K562 (cell line): ENCODE results near the gene LRRC74B. TPM values are rescaled to one million over a fixed set of nuclear protein-coding genes. Genes with fewer than 3 reads are reported as not detected.

Source experiments
- AFF1 ChIP-seq, 2 experiments: fragments of 450-650 bp; IDR thresholded peaks; 2 replicates each; pipeline ENCODE4 v1.6.1; 2018; ENCODE audit warnings: mild to moderate bottlenecking in 2 of 2, low read depth in 1 of 2; ENCODE audit not compliant: partially characterized antibody in 2 of 2
- BRCA1 ChIP-seq, 2 experiments: fragments of 450-650 bp in 1 of 2; sonication (generic) in 1 of 2; formaldehyde crosslinking in 1 of 2; IDR thresholded peaks; 2 replicates each; pipeline versions ENCODE4 v1.5.0 to v1.6.1; 2017 to 2020; ENCODE audit warnings: mild to moderate bottlenecking in 1 of 2, missing genetic modification reagents in 1 of 2
- ELF4 ChIP-seq: fragments of 450-650 bp; formaldehyde crosslinking; IDR thresholded peaks from 2 replicates; pipeline ENCODE4 v1.4.0; 2022; ENCODE audit warnings: missing genetic modification characterization
- HDAC8 ChIP-seq: fragments of 450-650 bp; IDR thresholded peaks from 2 replicates; pipeline ENCODE4 v1.6.1; 2016; ENCODE audit warnings: mild to moderate bottlenecking, missing genetic modification characterization, moderate library complexity, missing compliant biosample characterization
- HIVEP1 ChIP-seq: fragments of 250-450 bp; sonication (Bioruptor Pico); IDR thresholded peaks from 2 replicates; pipeline ENCODE4 v1.4.0; 2020; ENCODE audit warnings: mild to moderate bottlenecking
- IFI16 ChIP-seq: fragments of 250-450 bp; sonication (Bioruptor Pico); IDR thresholded peaks from 2 replicates; pipeline ENCODE4 v2.1.2; 2022; ENCODE audit warnings: mild to moderate bottlenecking, inconsistent platforms
- MAZ ChIP-seq, 2 experiments: fragments of 450-650 bp in 1 of 2; sonication (generic) in 1 of 2; formaldehyde crosslinking; IDR thresholded peaks in 1 of 2; conservative IDR thresholded peaks in 1 of 2; 2 replicates each; pipeline versions ENCODE4 v1.4.0 to v1.5.0; 2020; ENCODE audit warnings: mild to moderate bottlenecking in 1 of 2, missing genetic modification reagents in 1 of 2
- MLX ChIP-seq, 2 experiments: fragments of 450-650 bp in 1 of 2; sonication (generic) in 1 of 2; formaldehyde crosslinking; conservative IDR thresholded peaks; 2 replicates each; pipeline versions ENCODE4 v1.4.0 to v1.8.1; 2020 to 2022; ENCODE audit warnings: mild to moderate bottlenecking in 1 of 2, missing genetic modification reagents in 1 of 2
- MYC ChIP-seq, 2 experiments: fragments of 250-450 bp in 1 of 2; sonication (Bioruptor Pico) in 1 of 2; IDR thresholded peaks; 2 replicates each; pipeline versions ENCODE4 v1.5.1 to v1.6.1; 2012 to 2021; ENCODE audit warnings: low read depth in 2 of 2, borderline replicate concordance in 1 of 2, improper control_type of control experiment in 1 of 2, low read length in 1 of 2, mild to moderate bottlenecking in 1 of 2, moderate library complexity in 1 of 2
- NR4A1 ChIP-seq, 2 experiments: fragments of 250-450 bp in 1 of 2; fragments of 450-650 bp in 1 of 2; sonication (Bioruptor Pico) in 1 of 2; IDR thresholded peaks; 2 replicates each; pipeline versions ENCODE4 v1.4.0 to v1.6.1; 2016 to 2020; ENCODE audit warnings: mild to moderate bottlenecking in 2 of 2, missing compliant biosample characterization in 1 of 2, missing genetic modification characterization in 1 of 2, moderate library complexity in 1 of 2
- PHF8 ChIP-seq: fragments of 200-600 bp; sonication (generic); IDR thresholded peaks from 2 replicates; pipeline ENCODE4 v1.6.1; 2012; ENCODE audit warnings: mixed run types, mild to moderate bottlenecking, inconsistent platforms, low read length, moderate library complexity, borderline replicate concordance
- RHOXF2B ChIP-seq: fragments of 250-450 bp; sonication (Bioruptor Pico); conservative IDR thresholded peaks from 2 replicates; pipeline ENCODE4 v1.5.1; 2021
- SMAD1 ChIP-seq: fragments of 150-350 bp; IDR thresholded peaks from 2 replicates; pipeline ENCODE4 v1.6.1; 2014; ENCODE audit warnings: low read length, low read depth; ENCODE audit not compliant: partially characterized antibody
- SP1 ChIP-seq: sonication (generic); formaldehyde crosslinking; IDR thresholded peaks from 2 replicates; pipeline ENCODE4 v1.8.1; 2022; ENCODE audit warnings: mild to moderate bottlenecking, missing genetic modification reagents
- TAF1 ChIP-seq: IDR thresholded peaks from 2 replicates; pipeline ENCODE4 v1.6.1; 2011; ENCODE audit warnings: mild to moderate bottlenecking, low read length, moderate library complexity; ENCODE audit not compliant: insufficient read depth, control insufficient read depth, severe bottlenecking; ENCODE audit errors: extremely low read depth
- ZNF174 ChIP-seq: fragments of 250-450 bp; sonication (Bioruptor Pico); IDR thresholded peaks from 2 replicates; pipeline ENCODE4 v1.4.0; 2020; ENCODE audit warnings: mild to moderate bottlenecking
- ZNF217 ChIP-seq: sonication (generic); formaldehyde crosslinking; IDR thresholded peaks from 2 replicates; pipeline ENCODE4 v1.8.0; 2022; ENCODE audit warnings: mild to moderate bottlenecking, missing genetic modification reagents
- ZNF239 ChIP-seq: fragments of 250-450 bp; sonication (Bioruptor Pico); IDR thresholded peaks from 2 replicates; pipeline ENCODE4 v1.4.0; 2020; ENCODE audit warnings: mild to moderate bottlenecking
- ZNF316 ChIP-seq: fragments of 450-650 bp; IDR thresholded peaks from 2 replicates; pipeline ENCODE4 v1.6.1; 2016
- ZNF561 ChIP-seq: fragments of 450-650 bp; formaldehyde crosslinking; conservative IDR thresholded peaks from 2 replicates; pipeline ENCODE4 v1.4.0; 2020; ENCODE audit warnings: mild to moderate bottlenecking, moderate library complexity
- polyA plus RNA-seq, 8 experiments: library from polyadenylated mRNA; depleted of rRNA in 4 of 8; stranded (reverse) in 5 of 8; unstranded in 3 of 8; fragments of >200 nt; fragmentation: Nextera tagmentation in 2 of 8; fragmentation: Illumina TruSeq in 1 of 8; extraction: Ambion mirVana in 2 of 8; extraction: Trizol in 1 of 8; gene quantifications; 2 replicates each; pipeline versions ENCODE4 v1.2.1 to v1.2.3, GENCODE V29; 2011 to 2014; ENCODE audit warnings: inconsistent platforms in 1 of 8, missing spikeins in 1 of 8
- total RNA-seq, 7 experiments: library from RNA; depleted of rRNA in 6 of 7; stranded (reverse); fragments of >200 nt in 6 of 7; fragmentation: Illumina TruSeq in 2 of 7; extraction: Trizol in 2 of 7; gene quantifications; 2 replicates each; pipeline versions ENCODE4 v1.2.1 to v1.2.3, GENCODE V29; 2011 to 2021; ENCODE audit warnings: low replicate concordance in 1 of 7

LRRC74B gene
- total and polyA plus RNA-seq, 9 of the 15 experiments (the other 6 are each of a cell fraction or from before 2014, with no cell fraction given), result not detected

GRCh38 chr22:20996598-20997535 is 48.9 kb upstream of the LRRC74B start (continued):
- TF ChIP-seq IFI16, result 0 out of 2 replicates have a peak, but pooled peaks have one; percentile 29
- TF ChIP-seq TAF1, result no peak
- TF ChIP-seq ZNF561 (CRISPR knock-in tag), result peak; percentile 56; the same call in 1 of the 2 replicates
- 0 out of 4 replicates have a peak, but pooled peaks of 1 of the 2 experiments have one; percentile 36 for TF ChIP-seq MAZ (CRISPR knock-in tag; conservative IDR thresholded peaks at IDR 0.05 in 1 of 2, IDR thresholded peaks at IDR 0.05 in 1 of 2)
- no peak for TF ChIP-seq ZNF217 (CRISPR knock-in tag)
- TF ChIP-seq HDAC8 (tag), result no peak
- TF ChIP-seq PHF8, result no peak
- TF ChIP-seq SMAD1, result no peak
- no peak for TF ChIP-seq AFF1 (IDR thresholded peaks at IDR 0.05; ENCODE audit: low read depth in 1 of 2, partially characterized antibody in 2 of 2)
- no peak for TF ChIP-seq MYC (IDR thresholded peaks at IDR 0.05; ENCODE audit: low read depth, low read length)
- TF ChIP-seq MYC (CRISPR knock-in tag; IDR thresholded peaks at IDR 0.05; ENCODE audit: borderline replicate concordance, low read depth), result 0 out of 2 replicates have a peak, but pooled peaks have one; percentile 24
- no peak for TF ChIP-seq ZNF239
- 0 out of 2 replicates have a peak, but pooled peaks have one; percentile 6 for TF ChIP-seq HIVEP1
- peak; percentile 52; the same call in 1 of the 2 replicates for TF ChIP-seq ELF4 (CRISPR knock-in tag)
- 0 out of 2 replicates have a peak, but pooled peaks have one; percentile 53 for TF ChIP-seq ZNF174 (CRISPR knock-in tag)
- 0 out of 2 replicates have a peak, but pooled peaks have one; percentile 39 for TF ChIP-seq RHOXF2B (CRISPR knock-in tag)
- 0 out of 4 replicates have a peak, but pooled peaks have one; percentile 6 to 86 for TF ChIP-seq MLX (CRISPR knock-in tag; conservative IDR thresholded peaks at IDR 0.05)
- peak; percentile 9; the same call in 1 of the 2 replicates for TF ChIP-seq NR4A1 (CRISPR knock-in tag; IDR thresholded peaks at IDR 0.05)
- no peak for TF ChIP-seq NR4A1 (tag; IDR thresholded peaks at IDR 0.05)
- TF ChIP-seq ZNF316, result no peak
- no peak for TF ChIP-seq SP1 (CRISPR knock-in tag)
- no peak for TF ChIP-seq BRCA1 (IDR thresholded peaks at IDR 0.05)
- TF ChIP-seq BRCA1 (CRISPR knock-in tag; IDR thresholded peaks at IDR 0.05), result no peak
